Loucy (cell line): ENCODE data around the gene LUC7L.
"Not testable (repeated sequence)": the region's sequence is repeated elsewhere in the genome, so short reads cannot be mapped to it uniquely, and the experiment has no call there.

ENCODE experiments used
- CTCF ChIP-seq: fragments of 200-600 bp; sonication (generic); conservative IDR thresholded peaks from 2 replicates; pipeline ENCODE4 v1.5.1; 2014; ENCODE audit warnings: mild to moderate bottlenecking, antibody characterized with exemption, low read length
- EZH2phosphoT487 ChIP-seq: fragments of 200-600 bp; IDR thresholded peaks from 2 replicates; pipeline ENCODE4 v1.6.1; 2018; ENCODE audit warnings: antibody characterized with exemption, mild to moderate bottlenecking, moderate library complexity, borderline replicate concordance

GRCh38 chr16:173928-174769 lies 55.1 kb downstream of the LUC7L start:
- not testable (repeated sequence) for TF ChIP-seq CTCF, EZH2phosphoT487
